Measurements from ENCODE around the gene CHRNA1. TPM values are rescaled to one million over a fixed set of nuclear protein-coding genes. Genes with fewer than 3 reads are reported as not detected.

The CHRNA1 gene
- polyA plus RNA-seq, 1 donor from 2014 or later, result not detected

GRCh38 chr2:174763780-174764179 is 492 bp downstream of the CHRNA1 start:
- no peak overlapping the region for H3K9ac ChIP-seq (ENCODE audit: low read length)
- no peaks in the 10 kb centered on the region for H4K20me1 ChIP-seq (ENCODE audit: insufficient read depth)
- H3K36me3 ChIP-seq (ENCODE audit: insufficient read depth, low read length), result no peaks in the 10 kb centered on the region
- no peaks in the 10 kb centered on the region for H3K9me3 ChIP-seq (ENCODE audit: low read length)
- no peak overlapping the region for H2AFZ ChIP-seq (ENCODE audit: low read depth, low read length)
- TF ChIP-seq EZH2 (IDR thresholded peaks at IDR 0.05; ENCODE audit: borderline replicate concordance, insufficient read depth, low read length, poor library complexity, severe bottlenecking), result no peak
- TF ChIP-seq RAD21 (conservative IDR thresholded peaks at IDR 0.05), result no peak
- TF ChIP-seq EP300 (conservative IDR thresholded peaks at IDR 0.05; ENCODE audit: poor library complexity, severe bottlenecking), result no peak
- TF ChIP-seq POLR2AphosphoS5 (IDR thresholded peaks at IDR 0.05), result no peak
- no peak for TF ChIP-seq TAF1 (IDR thresholded peaks at IDR 0.05; ENCODE audit: low read depth)
- TF ChIP-seq, protein P1, sequence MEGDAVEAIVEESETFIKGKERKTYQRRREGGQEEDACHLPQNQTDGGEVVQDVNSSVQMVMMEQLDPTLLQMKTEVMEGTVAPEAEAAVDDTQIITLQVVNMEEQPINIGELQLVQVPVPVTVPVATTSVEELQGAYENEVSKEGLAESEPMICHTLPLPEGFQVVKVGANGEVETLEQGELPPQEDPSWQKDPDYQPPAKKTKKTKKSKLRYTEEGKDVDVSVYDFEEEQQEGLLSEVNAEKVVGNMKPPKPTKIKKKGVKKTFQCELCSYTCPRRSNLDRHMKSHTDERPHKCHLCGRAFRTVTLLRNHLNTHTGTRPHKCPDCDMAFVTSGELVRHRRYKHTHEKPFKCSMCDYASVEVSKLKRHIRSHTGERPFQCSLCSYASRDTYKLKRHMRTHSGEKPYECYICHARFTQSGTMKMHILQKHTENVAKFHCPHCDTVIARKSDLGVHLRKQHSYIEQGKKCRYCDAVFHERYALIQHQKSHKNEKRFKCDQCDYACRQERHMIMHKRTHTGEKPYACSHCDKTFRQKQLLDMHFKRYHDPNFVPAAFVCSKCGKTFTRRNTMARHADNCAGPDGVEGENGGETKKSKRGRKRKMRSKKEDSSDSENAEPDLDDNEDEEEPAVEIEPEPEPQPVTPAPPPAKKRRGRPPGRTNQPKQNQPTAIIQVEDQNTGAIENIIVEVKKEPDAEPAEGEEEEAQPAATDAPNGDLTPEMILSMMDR (IDR thresholded peaks at IDR 0.05; ENCODE audit: poor library complexity, severe bottlenecking), result no peak
- TF ChIP-seq, protein P2, sequence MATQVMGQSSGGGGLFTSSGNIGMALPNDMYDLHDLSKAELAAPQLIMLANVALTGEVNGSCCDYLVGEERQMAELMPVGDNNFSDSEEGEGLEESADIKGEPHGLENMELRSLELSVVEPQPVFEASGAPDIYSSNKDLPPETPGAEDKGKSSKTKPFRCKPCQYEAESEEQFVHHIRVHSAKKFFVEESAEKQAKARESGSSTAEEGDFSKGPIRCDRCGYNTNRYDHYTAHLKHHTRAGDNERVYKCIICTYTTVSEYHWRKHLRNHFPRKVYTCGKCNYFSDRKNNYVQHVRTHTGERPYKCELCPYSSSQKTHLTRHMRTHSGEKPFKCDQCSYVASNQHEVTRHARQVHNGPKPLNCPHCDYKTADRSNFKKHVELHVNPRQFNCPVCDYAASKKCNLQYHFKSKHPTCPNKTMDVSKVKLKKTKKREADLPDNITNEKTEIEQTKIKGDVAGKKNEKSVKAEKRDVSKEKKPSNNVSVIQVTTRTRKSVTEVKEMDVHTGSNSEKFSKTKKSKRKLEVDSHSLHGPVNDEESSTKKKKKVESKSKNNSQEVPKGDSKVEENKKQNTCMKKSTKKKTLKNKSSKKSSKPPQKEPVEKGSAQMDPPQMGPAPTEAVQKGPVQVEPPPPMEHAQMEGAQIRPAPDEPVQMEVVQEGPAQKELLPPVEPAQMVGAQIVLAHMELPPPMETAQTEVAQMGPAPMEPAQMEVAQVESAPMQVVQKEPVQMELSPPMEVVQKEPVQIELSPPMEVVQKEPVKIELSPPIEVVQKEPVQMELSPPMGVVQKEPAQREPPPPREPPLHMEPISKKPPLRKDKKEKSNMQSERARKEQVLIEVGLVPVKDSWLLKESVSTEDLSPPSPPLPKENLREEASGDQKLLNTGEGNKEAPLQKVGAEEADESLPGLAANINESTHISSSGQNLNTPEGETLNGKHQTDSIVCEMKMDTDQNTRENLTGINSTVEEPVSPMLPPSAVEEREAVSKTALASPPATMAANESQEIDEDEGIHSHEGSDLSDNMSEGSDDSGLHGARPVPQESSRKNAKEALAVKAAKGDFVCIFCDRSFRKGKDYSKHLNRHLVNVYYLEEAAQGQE (IDR thresholded peaks at IDR 0.05; ENCODE audit: borderline replicate concordance), result no peak
- no peak for TF ChIP-seq MXI1 (conservative IDR thresholded peaks at IDR 0.05; ENCODE audit: poor library complexity, severe bottlenecking)
- TF ChIP-seq SMC3 (conservative IDR thresholded peaks at IDR 0.05; ENCODE audit: poor library complexity), result no peak
- H3K4me2 ChIP-seq (ENCODE audit: low read length), result no peak overlapping the region
- no peaks in the 10 kb centered on the region for H3K9me2 ChIP-seq (ENCODE audit: insufficient read depth, low read length)
- H3K79me2 ChIP-seq (replicated peaks; ENCODE audit: insufficient read depth, low read length), result no peaks in the 10 kb centered on the region
- H3F3A ChIP-seq (ENCODE audit: insufficient read depth, low read length, poor library complexity, severe bottlenecking), result no peaks in the 10 kb centered on the region
- no peak overlapping the region for H3K27ac ChIP-seq (ENCODE audit: low read length)
- H3K4me3 ChIP-seq (ENCODE audit: low read length), result no peak overlapping the region
- H3K27me3 ChIP-seq (ENCODE audit: insufficient read depth, low read depth, low read length), result no peaks in the 10 kb centered on the region

GRCh38 chr2:174762464-174762863 is 1.8 kb downstream of the CHRNA1 start:
- Histone ChIP-seq H3K4me3 (ENCODE audit: low read length) (no peak overlapping the region), H3K9me2 (ENCODE audit: insufficient read depth, low read length) (no peaks in the 10 kb centered on the region), H3F3A (ENCODE audit: insufficient read depth, low read length, poor library complexity, severe bottlenecking) (no peaks in the 10 kb centered on the region), H2AFZ (ENCODE audit: low read depth, low read length) (no peak overlapping the region), H3K9me3 (ENCODE audit: low read length) (no peaks in the 10 kb centered on the region), H3K9ac (ENCODE audit: low read length) (no peak overlapping the region), H4K20me1 (ENCODE audit: insufficient read depth) (no peaks in the 10 kb centered on the region), H3K27ac (ENCODE audit: low read length) (no peak overlapping the region), H3K36me3 (ENCODE audit: insufficient read depth, low read length) (no peaks in the 10 kb centered on the region), H3K4me2 (ENCODE audit: low read length) (no peak overlapping the region), H3K27me3 (ENCODE audit: insufficient read depth, low read depth, low read length) (no peaks in the 10 kb centered on the region), H3K79me2 (replicated peaks; ENCODE audit: insufficient read depth, low read length) (no peaks in the 10 kb centered on the region)
- TF ChIP-seq TAF1 (IDR thresholded peaks at IDR 0.05; ENCODE audit: low read depth) (no peak), POLR2AphosphoS5 (IDR thresholded peaks at IDR 0.05) (no peak), RAD21 (conservative IDR thresholded peaks at IDR 0.05) (no peak), EP300 (conservative IDR thresholded peaks at IDR 0.05; ENCODE audit: poor library complexity, severe bottlenecking) (no peak), MXI1 (conservative IDR thresholded peaks at IDR 0.05; ENCODE audit: poor library complexity, severe bottlenecking) (no peak), SMC3 (conservative IDR thresholded peaks at IDR 0.05; ENCODE audit: poor library complexity) (no peak), EZH2 (IDR thresholded peaks at IDR 0.05; ENCODE audit: borderline replicate concordance, insufficient read depth, low read length, poor library complexity, severe bottlenecking) (no peak)
- TF ChIP-seq, protein P1 (IDR thresholded peaks at IDR 0.05; ENCODE audit: poor library complexity, severe bottlenecking), result no peak
- TF ChIP-seq, protein P2 (IDR thresholded peaks at IDR 0.05; ENCODE audit: borderline replicate concordance), result no peak

Measured in neural cell (in vitro differentiated cells).